ENCODE measurements around the gene NBDY. TPM values are rescaled to one million over a fixed set of nuclear protein-coding genes. Genes with fewer than 3 reads are reported as not detected.
"Not testable (repeated sequence)": the region's sequence is repeated elsewhere in the genome, so short reads cannot be mapped to it uniquely, and the experiment has no call there.

NBDY gene
- total RNA-seq, 1 donor from 2014 or later, result 51.1 TPM

DNA sequence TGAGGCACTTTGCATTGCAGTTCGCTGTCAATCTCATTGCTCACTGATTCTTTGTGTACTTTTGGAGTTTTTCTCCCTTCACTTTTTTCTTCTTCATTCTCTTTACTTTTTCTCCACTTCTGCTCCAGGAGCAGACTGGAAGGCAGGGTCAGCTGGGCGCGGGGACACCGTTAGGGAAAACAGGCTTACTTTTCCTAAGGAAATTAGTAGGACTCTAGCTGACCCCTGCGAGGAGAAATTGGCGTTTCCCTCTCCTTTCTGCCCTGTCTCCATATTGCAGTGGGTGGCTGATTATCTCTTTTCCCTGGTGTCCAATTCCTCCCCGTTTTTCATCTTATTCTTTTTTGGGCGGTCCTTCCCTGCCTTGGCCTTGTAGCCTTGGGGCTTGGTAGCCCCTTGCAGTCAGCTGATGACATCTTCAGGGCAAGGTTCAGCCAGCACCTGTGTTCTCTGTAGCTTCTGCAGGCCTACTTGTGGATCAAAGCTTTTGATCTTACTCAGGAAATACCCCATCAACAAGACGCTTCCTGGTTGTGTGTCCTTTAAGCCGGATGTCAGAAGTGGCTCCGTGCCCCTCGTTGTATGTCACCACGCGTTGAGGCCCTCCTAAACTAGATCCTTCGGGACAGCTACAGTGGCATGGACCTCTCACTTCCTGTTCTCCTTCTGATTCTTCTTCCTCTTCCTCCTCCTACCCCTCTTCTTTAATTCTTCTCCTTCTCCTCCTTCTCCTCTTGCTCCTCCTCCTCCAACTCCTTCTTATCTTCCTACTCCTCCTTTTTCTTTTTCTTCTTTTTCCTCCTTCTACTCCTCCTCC, 36.1 kb downstream of the NBDY start:
- Mint-ChIP-seq H3K27ac (ENCODE audit: unreplicated experiment) (peak overlapping the region; percentile 52), H3K27me3 (ENCODE audit: low read depth) (no peaks in the 10 kb centered on the region)

DNA sequence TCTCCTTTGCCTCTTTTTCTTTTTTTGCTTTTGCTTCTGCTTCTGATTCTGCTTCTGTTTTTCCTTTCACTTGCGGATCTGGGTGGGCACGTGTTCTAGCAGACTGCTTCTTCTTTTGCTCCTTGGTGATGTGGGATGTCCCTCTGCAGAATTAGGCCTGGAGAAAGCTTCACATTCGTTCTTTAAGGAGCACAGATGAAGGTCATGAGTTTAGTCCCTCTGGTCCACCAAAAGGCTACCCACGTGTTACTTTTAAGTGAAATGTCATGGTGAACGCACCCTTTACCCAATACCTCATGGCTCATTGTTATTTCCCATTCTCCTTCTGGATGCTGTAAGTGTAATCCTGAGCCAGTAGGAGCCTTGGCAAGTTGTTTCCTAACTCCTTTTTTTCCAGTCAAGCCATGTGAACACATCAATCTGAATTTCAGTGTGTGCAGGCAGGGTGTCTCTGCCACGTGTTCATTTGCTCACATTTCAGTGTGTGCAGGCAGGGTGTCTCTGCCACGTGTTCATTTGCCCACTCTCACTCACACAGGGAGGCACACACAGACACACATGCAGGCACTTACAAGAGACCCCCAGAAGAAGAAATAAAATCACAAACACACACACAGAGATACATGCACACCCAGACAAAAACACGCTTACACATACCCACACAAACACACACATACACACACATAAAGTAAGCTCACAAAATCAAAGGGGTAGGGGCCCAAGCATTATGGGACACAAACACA, 36.9 kb downstream of the NBDY start:
- Mint-ChIP-seq H3K9me3 (ENCODE audit: low read depth) (peaks cover 5% of the 10 kb centered on the region), H3K36me3 (ENCODE audit: low read depth) (no peaks in the 10 kb centered on the region), H3K27me3 (ENCODE audit: low read depth) (no peaks in the 10 kb centered on the region), H3K4me1 (ENCODE audit: low read depth) (peaks cover 14% of the 10 kb centered on the region), H3K27ac (ENCODE audit: unreplicated experiment) (peak overlapping the region; percentile 52), H3K4me3 (ENCODE audit: unreplicated experiment) (no peak overlapping the region)
- no peak for TF ChIP-seq CTCF (IDR thresholded peaks at IDR 0.05)
- DNase-seq (ENCODE audit: low spot score), result no peak

More for the DNA sequence above, 36.1 kb downstream of the NBDY start:
- H3K4me1 Mint-ChIP-seq (ENCODE audit: low read depth), result peaks cover 14% of the 10 kb centered on the region
- peak; percentile 35 for DNase-seq (ENCODE audit: low spot score)
- H3K4me3 Mint-ChIP-seq (ENCODE audit: unreplicated experiment), result no peak overlapping the region
- no peak for TF ChIP-seq CTCF (IDR thresholded peaks at IDR 0.05)
- H3K36me3 Mint-ChIP-seq (ENCODE audit: low read depth), result no peaks in the 10 kb centered on the region
- H3K9me3 Mint-ChIP-seq (ENCODE audit: low read depth), result peaks cover 5% of the 10 kb centered on the region

GRCh38 chrX:56766554-56767347, 37.7 kb downstream of the NBDY start:
- TF ChIP-seq CTCF (IDR thresholded peaks at IDR 0.05), result no peak
- Mint-ChIP-seq H3K4me1 (ENCODE audit: low read depth) (peaks cover 14% of the 10 kb centered on the region), H3K27me3 (ENCODE audit: low read depth) (no peaks in the 10 kb centered on the region), H3K27ac (ENCODE audit: unreplicated experiment) (no peak overlapping the region), H3K9me3 (ENCODE audit: low read depth) (peaks cover 5% of the 10 kb centered on the region), H3K36me3 (ENCODE audit: low read depth) (no peaks in the 10 kb centered on the region), H3K4me3 (ENCODE audit: unreplicated experiment) (no peak overlapping the region)
- DNase-seq (ENCODE audit: low spot score), result peak; percentile 40

DNA sequence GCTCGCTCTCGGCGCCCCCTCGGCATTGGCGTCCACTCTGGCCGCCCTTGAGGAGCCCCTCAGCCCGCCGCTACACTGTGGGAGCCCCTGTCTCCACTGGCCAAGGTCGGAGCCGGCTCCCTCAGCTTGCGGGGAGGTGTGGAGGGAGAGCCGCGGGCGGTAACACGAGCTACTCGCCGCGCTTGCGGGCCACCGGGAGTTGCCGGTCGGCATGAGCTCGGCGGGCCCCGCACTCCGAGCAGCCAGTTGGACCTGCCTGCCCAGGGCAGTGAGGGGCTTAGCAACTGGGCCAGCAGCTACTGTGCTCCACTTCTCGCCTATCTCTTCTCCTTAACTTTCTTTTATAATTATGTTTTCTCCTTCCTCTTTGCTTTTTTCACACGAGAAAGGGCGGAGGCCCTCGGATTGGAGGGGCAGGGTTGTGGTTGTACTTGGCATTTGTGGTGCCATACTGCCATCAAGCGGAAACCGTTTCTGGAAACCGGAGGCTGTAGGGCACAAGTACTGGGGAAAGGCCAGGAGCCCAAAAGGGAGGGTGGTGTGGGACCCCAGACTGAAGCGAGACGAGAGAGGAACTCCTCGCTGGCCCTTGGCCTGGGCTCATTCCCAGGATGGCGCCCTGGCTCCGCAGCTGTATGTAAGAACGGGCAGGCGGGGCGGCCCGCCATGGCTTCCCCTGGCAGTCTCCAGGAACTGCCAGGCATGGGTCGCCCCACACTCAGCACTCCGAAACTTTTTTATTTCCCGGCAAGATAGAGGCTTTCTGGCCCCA, 38.5 kb downstream of the NBDY start:
- not testable (repeated sequence) for H3K27me3 Mint-ChIP-seq (ENCODE audit: low read depth); H3K27ac Mint-ChIP-seq (ENCODE audit: unreplicated experiment); H3K9me3 Mint-ChIP-seq (ENCODE audit: low read depth); H3K4me3 Mint-ChIP-seq (ENCODE audit: unreplicated experiment); H3K36me3 Mint-ChIP-seq (ENCODE audit: low read depth)
- peaks cover 14% of the 10 kb centered on the region for H3K4me1 Mint-ChIP-seq (ENCODE audit: low read depth)
- peak; percentile 89 for DNase-seq (ENCODE audit: low spot score)

DNA sequence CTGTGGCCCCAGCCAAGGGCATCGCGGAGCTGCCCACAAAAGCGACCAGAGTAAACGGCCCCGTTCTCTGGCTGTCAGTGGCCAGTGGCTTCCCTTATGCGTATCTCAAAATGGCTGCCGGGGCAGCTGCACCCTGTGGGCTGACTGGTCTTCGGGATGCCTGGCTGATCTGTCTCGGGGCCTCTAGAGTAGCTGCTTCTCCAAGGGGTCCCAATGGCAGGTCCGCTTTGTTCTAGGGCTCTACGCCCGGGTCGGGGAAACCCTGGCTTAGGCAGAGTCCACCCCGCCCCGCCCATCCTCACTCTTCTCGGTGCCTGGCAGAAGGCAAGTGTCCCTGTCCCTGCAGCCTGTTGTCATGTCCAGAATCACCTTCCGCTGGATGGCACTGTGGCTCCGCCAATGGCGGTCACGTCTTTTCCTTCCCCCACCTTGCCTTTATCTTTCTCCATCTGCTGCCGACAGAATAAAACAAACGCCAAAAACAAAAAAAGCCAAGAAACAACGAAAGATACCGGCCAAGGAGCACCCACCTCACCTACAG, 39.1 kb downstream of the NBDY start:
- not testable (repeated sequence) for H3K27ac Mint-ChIP-seq (ENCODE audit: unreplicated experiment); DNase-seq (ENCODE audit: low spot score); H3K4me3 Mint-ChIP-seq (ENCODE audit: unreplicated experiment); H3K36me3 Mint-ChIP-seq (ENCODE audit: low read depth); H3K27me3 Mint-ChIP-seq (ENCODE audit: low read depth); H3K9me3 Mint-ChIP-seq (ENCODE audit: low read depth)
- peaks cover 14% of the 10 kb centered on the region for H3K4me1 Mint-ChIP-seq (ENCODE audit: low read depth)

- H3K4me1 Mint-ChIP-seq (ENCODE audit: low read depth); H3K27me3 Mint-ChIP-seq (ENCODE audit: low read depth); DNase-seq (ENCODE audit: low spot score); H3K9me3 Mint-ChIP-seq (ENCODE audit: low read depth); H3K27ac Mint-ChIP-seq (ENCODE audit: unreplicated experiment); H3K36me3 Mint-ChIP-seq (ENCODE audit: low read depth); H3K4me3 Mint-ChIP-seq (ENCODE audit: unreplicated experiment): not testable (repeated sequence)
Observed at GRCh38 chrX:56772675-56773521, 43.9 kb downstream of the NBDY start.

- not testable (repeated sequence) for DNase-seq (ENCODE audit: low spot score); H3K4me3 Mint-ChIP-seq (ENCODE audit: unreplicated experiment); H3K4me1 Mint-ChIP-seq (ENCODE audit: low read depth); H3K36me3 Mint-ChIP-seq (ENCODE audit: low read depth); H3K9me3 Mint-ChIP-seq (ENCODE audit: low read depth); H3K27ac Mint-ChIP-seq (ENCODE audit: unreplicated experiment); H3K27me3 Mint-ChIP-seq (ENCODE audit: low read depth)
Observed at GRCh38 chrX:56773522-56774060, 44.5 kb downstream of the NBDY start.
